GM12801 (cell line): ENCODE measurements around the gene BMAL1.

Experiments used
- CTCF ChIP-seq: IDR thresholded peaks from one replicate; pipeline ENCODE4 v1.5.1; 2011; ENCODE audit warnings: control low read depth; ENCODE audit not compliant: insufficient read length; ENCODE audit errors: extremely low read depth

The BMAL1 gene

GRCh38 chr11:13314676-13315394 lies 37.2 kb downstream of the BMAL1 start:
- TF ChIP-seq CTCF, result no peak

DNA sequence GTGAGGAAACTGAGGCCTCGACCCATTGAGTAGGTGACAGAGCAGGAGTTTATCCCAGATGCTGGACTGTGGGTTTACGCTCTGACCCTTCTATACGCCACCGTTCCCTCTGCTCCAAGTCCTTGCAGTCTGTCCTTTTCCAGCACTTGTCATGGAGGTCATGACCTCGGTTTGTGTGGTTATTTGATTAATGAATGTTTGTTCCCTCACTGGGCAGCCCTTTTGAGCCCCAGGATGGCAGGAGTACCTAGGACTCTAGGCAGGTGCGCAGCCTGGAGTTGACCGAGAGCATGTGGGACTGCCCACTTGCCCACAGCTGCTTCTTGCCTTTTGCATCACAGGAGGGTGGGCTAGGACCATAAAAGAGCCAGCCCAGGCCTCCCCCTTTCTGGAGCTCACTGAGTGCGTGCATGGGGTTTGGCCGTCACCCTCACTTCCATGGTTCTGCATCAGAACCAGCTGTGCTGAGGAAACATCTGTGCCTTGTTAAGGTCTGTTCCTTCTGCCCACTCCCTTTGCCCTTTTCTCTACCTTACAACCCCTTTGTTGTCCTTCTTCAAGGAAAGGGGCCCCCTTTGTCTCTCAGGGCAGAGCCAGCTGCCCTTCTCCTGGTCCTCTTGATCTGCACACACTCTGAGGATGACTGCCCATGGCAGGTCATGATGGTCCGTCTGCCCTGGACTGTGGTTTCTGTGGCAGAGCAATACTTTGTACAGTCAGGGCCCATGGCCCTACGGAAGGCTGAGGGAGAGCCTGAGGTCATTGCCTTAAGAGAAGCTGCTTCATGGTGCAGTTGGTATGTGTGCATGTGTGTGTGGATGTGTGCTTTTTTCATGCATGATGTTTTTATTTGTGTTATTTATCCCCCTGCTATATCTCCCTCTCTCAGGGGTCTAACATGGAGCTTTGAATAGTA lies 38.2 kb downstream of the BMAL1 start:
- no peak for TF ChIP-seq CTCF

DNA sequence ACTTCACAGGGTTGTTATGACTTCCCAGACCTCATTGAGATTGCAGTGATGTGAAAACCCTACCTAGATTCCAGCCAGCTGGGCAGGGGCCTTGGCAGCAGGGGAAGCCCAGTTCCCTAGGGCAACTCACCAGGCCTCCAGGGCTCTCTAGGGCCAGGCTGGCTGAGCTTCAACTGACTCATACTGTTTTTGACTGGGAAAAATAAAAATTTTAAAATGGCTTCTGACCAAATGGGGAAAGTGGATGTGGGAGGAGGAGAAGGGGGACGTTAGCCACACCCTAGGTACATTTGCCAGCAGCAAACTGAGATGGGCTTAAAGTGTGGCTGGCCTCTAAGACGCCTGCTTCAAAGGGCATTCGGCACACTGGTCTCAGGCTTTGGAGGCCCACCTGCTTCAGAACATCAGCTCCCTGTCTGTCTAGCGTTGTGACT lies 39.0 kb downstream of the BMAL1 start:
- TF ChIP-seq CTCF, result no peak

- TF ChIP-seq CTCF, result no peak
Measured at GRCh38 chr11:13317293-13318080, 39.9 kb downstream of the BMAL1 start.

- TF ChIP-seq CTCF, result no peak
Measured at GRCh38 chr11:13318498-13319295, 41.1 kb downstream of the BMAL1 start.

DNA sequence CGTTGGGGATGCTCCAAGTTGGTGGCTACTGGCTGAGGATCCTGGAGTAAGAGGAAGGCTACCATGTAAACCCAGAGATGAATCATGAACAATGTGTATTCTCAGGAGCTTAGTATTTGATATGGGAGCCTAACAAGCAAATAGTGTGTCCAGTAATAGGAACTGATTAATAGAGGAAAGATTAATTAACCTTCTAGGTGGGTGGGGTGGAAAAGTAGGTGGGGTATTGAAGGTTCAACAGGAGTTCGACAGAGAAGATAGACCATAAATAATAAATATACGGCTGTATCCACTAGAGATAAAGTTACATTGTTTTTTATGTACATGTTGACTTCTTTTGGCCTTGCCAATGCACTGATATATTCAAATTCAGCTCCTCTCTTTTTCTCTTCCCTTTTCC lies 43.1 kb downstream of the BMAL1 start:
- no peak for TF ChIP-seq CTCF
